ENCODE measurements around the gene TPRX1.
"Not testable (repeated sequence)": the region's sequence is repeated elsewhere in the genome, so short reads cannot be mapped to it uniquely, and the experiment has no call there.

Gene TPRX1

GRCh38 chr19:47801270-47801669, 3.1 kb downstream of the TPRX1 start:
- no peak for DNase-seq (ENCODE audit: low spot score)

DNA sequence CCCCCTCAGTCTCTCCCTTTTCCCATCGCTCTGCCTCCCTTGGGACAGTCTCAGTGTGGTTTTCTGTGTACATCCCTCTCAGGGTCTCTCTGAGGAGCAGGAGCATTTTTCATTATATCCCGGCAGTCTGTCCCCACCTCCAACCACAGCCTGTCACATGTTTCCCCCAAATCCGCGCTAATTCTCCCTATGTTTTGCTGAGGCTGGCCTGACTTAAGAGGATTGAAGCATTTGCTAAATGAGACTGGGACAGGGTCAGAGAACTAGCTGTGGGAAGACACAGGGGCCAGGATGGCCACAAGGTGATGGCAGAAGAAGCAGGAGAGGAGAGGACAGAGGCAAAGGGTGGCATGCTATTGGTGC, 5.5 kb downstream of the TPRX1 start:
- DNase-seq (ENCODE audit: low spot score) = no peak

- DNase-seq (ENCODE audit: low spot score) = no peak
These were observed 6.1 kb downstream of the TPRX1 start for GRCh38 chr19:47797996-47798903.

- no peak for DNase-seq (ENCODE audit: low spot score)
These were observed 7.6 kb downstream of the TPRX1 start for GRCh38 chr19:47796785-47797184.

GRCh38 chr19:47794526-47794925, 9.8 kb downstream of the TPRX1 start:
- DNase-seq (ENCODE audit: low spot score) = no peak

- DNase-seq (ENCODE audit: low spot score) = no peak
These were observed 11.7 kb downstream of the TPRX1 start for GRCh38 chr19:47792616-47793015.

GRCh38 chr19:47790398-47790814, 13.9 kb downstream of the TPRX1 start:
- peak; percentile 68 for DNase-seq (ENCODE audit: low spot score)

- not testable (repeated sequence) for DNase-seq (ENCODE audit: low spot score)
These were observed 14.5 kb downstream of the TPRX1 start for GRCh38 chr19:47789811-47790210.

DNA sequence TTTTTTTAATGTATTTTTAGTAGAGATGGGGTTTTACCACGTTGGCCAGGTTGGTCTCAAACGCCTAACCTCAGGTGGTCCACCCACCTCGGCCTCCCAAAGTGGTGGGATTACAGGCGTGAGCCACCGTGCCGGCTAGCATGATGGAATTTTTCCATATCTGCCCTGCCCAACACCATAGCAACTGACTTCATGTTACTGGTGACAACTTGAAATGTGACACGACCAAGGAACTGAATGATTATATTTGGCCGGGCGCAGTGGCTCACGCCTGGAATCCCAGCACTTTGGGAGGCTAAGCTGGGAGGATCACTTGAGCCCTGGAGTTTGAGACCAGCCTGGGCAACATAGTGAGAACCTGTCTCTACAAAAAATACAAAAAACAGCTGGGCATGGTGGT, 17.0 kb downstream of the TPRX1 start:
- not testable (repeated sequence) for DNase-seq (ENCODE audit: low spot score)

- DNase-seq (ENCODE audit: low spot score) = no peak
These were observed 17.8 kb downstream of the TPRX1 start for GRCh38 chr19:47786566-47786965.

DNA sequence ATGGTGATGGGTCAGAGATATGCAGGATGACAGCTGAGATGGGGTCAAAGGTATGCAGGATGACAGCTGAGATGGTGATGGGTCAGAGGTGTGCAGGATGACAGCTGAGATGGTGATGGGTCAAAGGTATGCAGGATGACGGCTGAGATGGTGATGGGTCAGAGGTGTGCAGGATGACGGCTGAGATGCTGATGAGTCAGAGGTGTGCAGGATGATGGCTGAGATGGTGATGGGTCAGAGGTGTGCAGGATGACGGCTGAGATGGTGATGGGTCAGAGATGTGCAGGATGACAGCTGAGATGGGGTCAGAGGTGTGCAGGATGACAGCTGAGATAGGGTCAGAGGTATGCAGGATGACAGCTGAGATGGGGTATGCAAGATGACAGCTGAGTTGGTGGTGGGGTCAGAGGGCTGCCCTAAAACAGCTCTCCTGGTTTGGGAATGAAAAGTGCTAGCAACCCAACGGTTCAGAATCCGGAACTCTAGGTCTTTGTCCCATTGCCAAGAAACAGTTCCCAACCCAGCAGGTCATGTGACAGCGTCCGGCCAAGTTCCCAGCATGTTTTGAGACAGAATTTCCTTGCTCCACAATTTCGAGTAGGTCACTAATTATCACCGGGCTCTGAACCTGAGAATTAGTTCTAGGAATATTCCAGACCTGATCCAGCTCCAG, 22.6 kb downstream of the TPRX1 start:
- DNase-seq (ENCODE audit: low spot score) = no peak

- DNase-seq (ENCODE audit: low spot score) = no peak
These were observed 24.2 kb downstream of the TPRX1 start for GRCh38 chr19:47780215-47780551.

- no peak for DNase-seq (ENCODE audit: low spot score)
These were observed 24.7 kb downstream of the TPRX1 start for GRCh38 chr19:47779524-47780214.

DNA sequence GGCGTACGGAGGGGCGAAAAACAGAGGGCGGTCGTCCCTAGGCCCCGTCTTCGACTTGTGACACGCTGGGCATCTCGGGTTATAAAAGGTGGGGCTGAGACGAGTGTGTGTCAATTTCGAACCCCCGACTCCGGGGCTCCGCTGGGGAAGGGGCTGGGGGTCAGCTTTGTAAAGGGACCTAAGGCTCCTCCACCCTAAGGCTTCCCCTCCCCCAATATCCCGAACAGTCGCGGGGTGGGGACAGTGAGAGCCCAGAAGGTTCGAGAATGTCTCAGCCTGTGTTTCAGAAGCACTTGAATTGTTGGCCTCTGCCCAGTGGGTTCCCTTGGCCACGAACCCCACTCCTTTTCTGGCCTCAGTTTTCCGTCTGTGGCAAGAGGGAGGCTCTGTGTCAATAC, 25.4 kb downstream of the TPRX1 start:
- DNase-seq (ENCODE audit: low spot score) = no peak

DNA sequence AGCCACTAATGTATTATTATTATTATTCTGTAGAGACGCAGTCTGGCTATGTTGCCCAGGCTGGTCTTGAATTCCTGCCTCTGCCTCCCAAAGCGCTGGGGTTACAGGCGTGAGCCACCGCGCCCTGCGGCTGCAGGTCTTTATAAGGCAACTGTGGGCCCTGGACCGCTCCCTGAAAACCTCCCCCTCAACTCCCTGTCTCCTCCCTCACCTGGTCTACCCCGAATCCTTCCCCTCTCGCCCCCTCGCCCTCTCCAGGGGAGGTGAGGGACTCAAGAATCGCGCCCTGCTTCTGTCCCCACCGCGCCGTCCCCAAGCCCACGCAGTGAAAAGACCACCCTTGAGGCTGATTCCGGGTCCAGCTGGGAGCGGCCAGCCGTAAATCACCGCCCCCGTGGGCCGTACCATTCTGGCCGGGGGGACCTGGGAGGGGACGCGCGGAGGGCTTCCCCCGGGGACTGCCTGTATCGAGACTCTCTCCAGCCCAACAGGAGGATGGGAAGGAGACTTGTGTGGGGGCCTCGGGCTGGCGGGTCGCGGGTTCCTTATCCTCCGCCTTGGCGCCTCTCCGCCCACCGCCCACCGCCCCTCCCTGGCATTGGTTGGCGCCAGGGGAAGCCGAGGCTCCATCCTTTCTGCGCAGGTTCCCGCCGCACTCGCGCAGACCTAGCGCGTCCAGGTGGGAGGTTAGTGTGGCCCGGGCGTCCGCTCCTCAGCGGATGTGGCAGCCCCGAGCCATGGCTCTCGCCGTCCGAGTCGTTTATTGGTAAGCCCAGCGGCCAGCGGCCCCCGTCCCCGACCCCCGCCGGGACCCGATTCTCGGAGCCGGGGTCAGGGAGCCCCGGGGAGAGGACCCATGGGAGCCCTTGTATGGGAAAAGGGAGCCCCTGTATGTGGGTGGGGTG, 26.1 kb downstream of the TPRX1 start, which contains the start of gene SELENOW:
TSS of gene SELENOW (plus strand) at position 655 of the 905 bp plus-strand sequence. CDS start at position 738, 83 bp downstream.
- DNase-seq (ENCODE audit: low spot score) = peak; percentile 45

- DNase-seq (ENCODE audit: low spot score) = not testable (repeated sequence)
These were observed 26.9 kb downstream of the TPRX1 start for GRCh38 chr19:47777245-47778048.

DNA sequence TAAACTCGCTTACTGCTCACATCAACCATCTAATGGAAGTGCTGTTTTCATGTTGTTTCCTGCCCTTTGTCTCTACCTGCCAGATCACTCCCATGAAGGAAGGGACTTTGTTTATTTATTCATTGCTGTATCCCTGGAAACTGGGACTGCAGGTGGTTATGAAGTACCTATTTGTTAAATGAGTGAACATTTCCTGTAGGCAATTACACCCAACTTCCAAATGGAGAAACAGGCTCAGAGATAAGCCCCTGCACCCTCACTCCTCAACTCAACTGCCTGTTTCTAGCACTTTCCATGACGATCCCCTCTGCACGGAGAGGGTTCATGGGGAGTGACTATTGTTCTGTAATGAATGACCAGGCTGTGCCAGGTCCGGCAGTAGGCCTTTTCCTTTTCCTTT, 27.8 kb downstream of the TPRX1 start:
- no peak for DNase-seq (ENCODE audit: low spot score)

- DNase-seq (ENCODE audit: low spot score) = not testable (repeated sequence)
These were observed 33.1 kb downstream of the TPRX1 start for GRCh38 chr19:47771291-47771690.

DNA sequence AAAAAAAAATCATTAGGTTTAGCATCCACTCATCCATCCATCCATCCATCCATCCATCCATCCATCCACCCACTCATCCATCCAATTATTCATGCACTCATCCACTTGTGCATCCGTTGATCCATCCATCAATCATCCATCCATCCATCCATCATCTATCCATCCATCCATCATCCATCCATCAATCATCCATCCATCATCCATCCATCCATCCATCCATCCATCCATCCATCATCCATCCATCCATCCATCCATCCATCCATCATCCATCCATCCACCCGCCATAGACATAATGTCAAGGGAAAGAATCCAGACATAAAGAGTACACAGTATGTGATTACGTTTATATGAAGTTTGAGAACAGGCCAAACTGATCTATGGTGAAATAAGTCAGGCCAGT, 34.8 kb downstream of the TPRX1 start:
- no peak for DNase-seq (ENCODE audit: low spot score)

GRCh38 chr19:47768604-47769003, 35.7 kb downstream of the TPRX1 start:
- DNase-seq (ENCODE audit: low spot score) = no peak

DNA sequence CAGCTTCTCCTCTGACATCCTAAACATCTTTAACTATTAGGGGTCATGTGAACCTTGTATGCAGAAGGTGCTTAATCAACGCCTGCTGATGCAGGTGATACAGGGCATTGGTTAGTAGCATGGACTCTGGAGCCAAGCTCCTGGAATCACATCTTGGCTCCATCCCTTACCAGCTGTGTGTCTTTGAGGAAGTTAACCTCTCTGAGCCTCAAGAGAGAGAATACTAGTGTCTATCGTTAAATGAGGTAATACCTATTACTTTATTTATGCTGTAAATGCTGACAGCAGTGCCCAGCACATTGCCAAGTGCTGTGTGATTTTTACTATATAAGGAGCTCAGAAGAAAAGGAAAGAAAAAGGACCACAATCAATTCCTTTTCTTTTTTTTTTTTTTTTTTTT, 37.0 kb downstream of the TPRX1 start:
- DNase-seq (ENCODE audit: low spot score) = no peak
